PC-9 (cell line): ENCODE results near the gene REEP3.
"Not testable (repeated sequence)": the region's sequence is repeated elsewhere in the genome, so short reads cannot be mapped to it uniquely, and the experiment has no call there.

Source experiments
- EZH2 ChIP-seq: fragments of 200-600 bp; sonication (generic); IDR thresholded peaks from 2 replicates; pipeline ENCODE4 v1.8.0; 2017; ENCODE audit warnings: antibody characterized with exemption, low read depth
- TF ChIP-seq, protein P1 (sequence below): fragments of 200-600 bp; sonication (generic); conservative IDR thresholded peaks from 2 replicates; pipeline ENCODE4 v1.6.1; 2017; ENCODE audit warnings: mixed run types, antibody characterized with exemption, mild to moderate bottlenecking, moderate library complexity

DNA sequence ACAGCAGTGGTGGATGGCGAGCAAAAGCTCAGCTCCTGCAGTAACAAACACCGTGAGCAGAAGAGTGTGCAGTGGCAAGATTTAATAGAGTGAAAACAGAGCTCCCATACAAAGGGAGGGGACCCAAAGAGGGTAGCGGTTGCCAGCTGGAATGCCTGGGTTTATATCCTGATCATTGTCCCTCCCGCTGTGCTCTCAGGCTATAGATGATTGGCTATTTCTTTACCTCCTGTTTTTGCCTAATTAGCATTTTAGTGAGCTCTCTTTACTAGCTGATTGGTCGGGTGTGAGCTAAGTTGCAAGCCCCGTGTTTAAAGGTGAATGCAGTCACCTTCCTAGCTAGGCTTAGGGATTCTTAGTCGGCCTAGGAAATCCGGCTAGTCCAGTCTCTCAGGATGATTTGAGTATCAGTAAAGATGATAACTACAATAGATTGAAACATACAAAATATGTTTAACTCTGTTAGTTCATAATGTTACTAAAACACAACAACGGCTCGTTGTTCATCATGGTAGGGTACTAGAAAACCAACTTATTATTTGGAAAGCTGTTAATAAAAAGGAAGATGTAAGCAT lies 143.9 kb downstream of the REEP3 start:
- TF ChIP-seq, protein P1, sequence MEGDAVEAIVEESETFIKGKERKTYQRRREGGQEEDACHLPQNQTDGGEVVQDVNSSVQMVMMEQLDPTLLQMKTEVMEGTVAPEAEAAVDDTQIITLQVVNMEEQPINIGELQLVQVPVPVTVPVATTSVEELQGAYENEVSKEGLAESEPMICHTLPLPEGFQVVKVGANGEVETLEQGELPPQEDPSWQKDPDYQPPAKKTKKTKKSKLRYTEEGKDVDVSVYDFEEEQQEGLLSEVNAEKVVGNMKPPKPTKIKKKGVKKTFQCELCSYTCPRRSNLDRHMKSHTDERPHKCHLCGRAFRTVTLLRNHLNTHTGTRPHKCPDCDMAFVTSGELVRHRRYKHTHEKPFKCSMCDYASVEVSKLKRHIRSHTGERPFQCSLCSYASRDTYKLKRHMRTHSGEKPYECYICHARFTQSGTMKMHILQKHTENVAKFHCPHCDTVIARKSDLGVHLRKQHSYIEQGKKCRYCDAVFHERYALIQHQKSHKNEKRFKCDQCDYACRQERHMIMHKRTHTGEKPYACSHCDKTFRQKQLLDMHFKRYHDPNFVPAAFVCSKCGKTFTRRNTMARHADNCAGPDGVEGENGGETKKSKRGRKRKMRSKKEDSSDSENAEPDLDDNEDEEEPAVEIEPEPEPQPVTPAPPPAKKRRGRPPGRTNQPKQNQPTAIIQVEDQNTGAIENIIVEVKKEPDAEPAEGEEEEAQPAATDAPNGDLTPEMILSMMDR: not testable (repeated sequence)
- TF ChIP-seq EZH2: not testable (repeated sequence)
